Panc1 (cell line): ENCODE results near the gene NMNAT3.

Source experiments
- POLR2AphosphoS5 ChIP-seq: IDR thresholded peaks from 2 replicates; pipeline ENCODE4 v1.6.1; 2012; ENCODE audit warnings: mild to moderate bottlenecking, low read depth, low read length, moderate library complexity
- REST ChIP-seq, 2 experiments: IDR thresholded peaks; 2 replicates each; pipeline ENCODE4 v1.6.1; 2011 to 2012; ENCODE audit warnings: low read depth in 2 of 2, control low read depth in 1 of 2, low read length in 1 of 2, mild to moderate bottlenecking in 1 of 2, moderate library complexity in 1 of 2; ENCODE audit not compliant: insufficient read depth in 1 of 2
- TF ChIP-seq, protein P1 (sequence below): fragments of 450-650 bp; IDR thresholded peaks from 2 replicates; pipeline ENCODE4 v1.5.1; 2017; ENCODE audit warnings: mild to moderate bottlenecking

DNA sequence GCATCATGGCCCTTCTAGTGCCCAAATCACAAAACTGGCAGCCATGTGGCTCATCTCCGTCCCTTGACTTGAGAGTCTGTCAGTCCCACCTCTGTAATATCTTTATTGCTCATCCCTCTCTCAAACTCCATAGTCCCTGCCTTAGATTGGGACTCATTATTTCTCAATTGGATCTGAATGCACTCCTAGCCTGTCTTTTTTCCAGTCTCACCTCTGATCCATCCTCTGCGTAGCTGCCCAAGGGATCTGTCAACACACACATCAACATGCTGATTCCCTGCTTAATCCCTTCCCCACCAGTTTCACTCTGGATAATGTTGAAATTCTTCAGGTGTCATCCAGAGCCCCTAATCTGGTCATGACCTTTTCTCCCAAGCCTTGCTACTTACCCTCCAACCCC, 39.3 kb downstream of the NMNAT3 start:
- TF ChIP-seq, protein P1, sequence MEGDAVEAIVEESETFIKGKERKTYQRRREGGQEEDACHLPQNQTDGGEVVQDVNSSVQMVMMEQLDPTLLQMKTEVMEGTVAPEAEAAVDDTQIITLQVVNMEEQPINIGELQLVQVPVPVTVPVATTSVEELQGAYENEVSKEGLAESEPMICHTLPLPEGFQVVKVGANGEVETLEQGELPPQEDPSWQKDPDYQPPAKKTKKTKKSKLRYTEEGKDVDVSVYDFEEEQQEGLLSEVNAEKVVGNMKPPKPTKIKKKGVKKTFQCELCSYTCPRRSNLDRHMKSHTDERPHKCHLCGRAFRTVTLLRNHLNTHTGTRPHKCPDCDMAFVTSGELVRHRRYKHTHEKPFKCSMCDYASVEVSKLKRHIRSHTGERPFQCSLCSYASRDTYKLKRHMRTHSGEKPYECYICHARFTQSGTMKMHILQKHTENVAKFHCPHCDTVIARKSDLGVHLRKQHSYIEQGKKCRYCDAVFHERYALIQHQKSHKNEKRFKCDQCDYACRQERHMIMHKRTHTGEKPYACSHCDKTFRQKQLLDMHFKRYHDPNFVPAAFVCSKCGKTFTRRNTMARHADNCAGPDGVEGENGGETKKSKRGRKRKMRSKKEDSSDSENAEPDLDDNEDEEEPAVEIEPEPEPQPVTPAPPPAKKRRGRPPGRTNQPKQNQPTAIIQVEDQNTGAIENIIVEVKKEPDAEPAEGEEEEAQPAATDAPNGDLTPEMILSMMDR, result no peak
- TF ChIP-seq POLR2AphosphoS5 (no peak), REST (IDR thresholded peaks at IDR 0.05; ENCODE audit: insufficient read depth in 1 of 2, low read depth in 2 of 2, low read length in 1 of 2) (no peak)
